K562 (cell line): ENCODE data around the gene AP3B1. TPM values are rescaled to one million over a fixed set of nuclear protein-coding genes. Genes with fewer than 3 reads are reported as not detected.

Source experiments
- ATAC-seq: fragments of 200-7000 bp; cut with Tn5 transposase; 3 replicates; pipeline ENCODE4 v1.9.1; 2020; ENCODE audit warnings: moderate library complexity
- BruUV-seq: library from RNA; stranded (reverse); fragments of 400-500 nt; replicated peaks from 2 replicates; lab custom pipeline; 2021; lab: Mats Ljungman, UMichigan
- CTCF ChIA-PET: fragments of 300-600 bp; formaldehyde crosslinking; extraction: SDS; loops from one replicate; lab custom pipeline; 2021; ENCODE audit warnings: low intra/inter-chr PET ratio; lab: Yijun Ruan, JAX
- POLR2A ChIA-PET: fragments of 300-600, 350-650 bp; sonication (Branson Sonifier 250); formaldehyde crosslinking; extraction: SDS; loops from one replicate; lab custom pipeline; 2021; ENCODE audit warnings: antibody characterized with exemption, inconsistent platforms; lab: Yijun Ruan, JAX
- DNase-seq, 4 experiments: peaks; one replicate each; pipeline versions ENCODE4 v3.0.0 to v3.0.0-alpha.2; 2011 to 2018; ENCODE audit warnings: low spot score in 3 of 4, mixed read lengths in 3 of 4; ENCODE audit errors: extremely low read depth in 1 of 4
- FAIRE-seq: peaks from 2 replicates; lab custom pipeline; 2011; peaks lifted over from hg19 to GRCh38; lab: Jason Lieb, UNC
- H2AFZ ChIP-seq: 2 replicates; pipeline ENCODE4 v1.6.0; 2011; ENCODE audit warnings: low read depth, low read length, control low read depth, inconsistent platforms
- H3K27ac ChIP-seq: fragments of 200-600 bp; 3 replicates; pipeline ENCODE4 v1.8.0; 2011; ENCODE audit warnings: low read depth, mild to moderate bottlenecking, control low read depth, inconsistent platforms, low read length, moderate library complexity, mixed read lengths; ENCODE audit errors: extremely low read depth
- H3K27me3 ChIP-seq, 2 experiments: fragments of 300-600 bp in 1 of 2; 2 replicates in 1 of 2; 3 replicates in 1 of 2; pipeline versions ENCODE4 v1.6.0 to v1.8.0; 2011; ENCODE audit warnings: inconsistent platforms in 2 of 2, low read length in 2 of 2, mild to moderate bottlenecking in 1 of 2, mixed read lengths in 1 of 2, moderate library complexity in 1 of 2; ENCODE audit not compliant: control insufficient read depth in 2 of 2, insufficient read depth in 2 of 2
- H3K36me3 ChIP-seq: fragments of 300-600 bp; 3 replicates; pipeline ENCODE4 v1.8.0; 2011; ENCODE audit warnings: mild to moderate bottlenecking, low read length, inconsistent platforms; ENCODE audit not compliant: control insufficient read depth, insufficient read depth
- H3K4me1 ChIP-seq, 2 experiments: fragments of 200-600 bp in 1 of 2; replicated peaks in 1 of 2; 2 replicates in 1 of 2; 3 replicates in 1 of 2; pipeline versions ENCODE4 v1.5.1 to v1.8.0; 2011; ENCODE audit warnings: inconsistent platforms in 2 of 2, low read length in 2 of 2, mild to moderate bottlenecking in 1 of 2, mixed read lengths in 1 of 2, moderate library complexity in 1 of 2; ENCODE audit not compliant: control insufficient read depth in 2 of 2, insufficient read depth in 2 of 2
- H3K4me2 ChIP-seq: 2 replicates; pipeline ENCODE4 v1.6.1; 2011; ENCODE audit warnings: low read length, control low read depth, inconsistent platforms, mixed read lengths; ENCODE audit not compliant: insufficient read depth
- H3K4me3 ChIP-seq: fragments of 200-600 bp; sonication (generic), shearing (Covaris generic); 2 replicates; pipeline ENCODE4 v1.5.1; 2016; ENCODE audit warnings: control low read depth, inconsistent platforms
- H3K79me2 ChIP-seq: fragments of 200-600 bp; 3 replicates; pipeline ENCODE4 v1.8.0; 2011; ENCODE audit warnings: low read length, inconsistent platforms; ENCODE audit not compliant: control insufficient read depth, insufficient read depth
- H3K9ac ChIP-seq, 2 experiments: 2 replicates each; pipeline versions ENCODE4 v1.6.0 to v1.6.1; 2011; ENCODE audit warnings: low read depth in 2 of 2, low read length in 2 of 2, control low read depth in 1 of 2, inconsistent platforms in 1 of 2, mild to moderate bottlenecking in 1 of 2, mixed read lengths in 1 of 2; ENCODE audit not compliant: insufficient read depth in 1 of 2
- H3K9me1 ChIP-seq: one replicate; pipeline ENCODE4 v1.6.0; 2011; ENCODE audit warnings: inconsistent platforms, mild to moderate bottlenecking, low read length, moderate library complexity; ENCODE audit not compliant: control insufficient read depth, insufficient read depth
- H3K9me3 ChIP-seq: replicated peaks from 2 replicates; pipeline ENCODE4 v1.5.1; 2011; ENCODE audit warnings: low read depth, low read length, inconsistent platforms; ENCODE audit not compliant: control insufficient read depth, insufficient read depth
- H4K20me1 ChIP-seq: replicated peaks from 2 replicates; pipeline ENCODE4 v1.6.1; 2011; ENCODE audit warnings: low read length, inconsistent platforms, mixed read lengths; ENCODE audit not compliant: control insufficient read depth, insufficient read depth
- ESRRA ChIP-seq: fragments of 450-650 bp; IDR thresholded peaks from 2 replicates; pipeline ENCODE4 v1.6.1; 2014; ENCODE audit warnings: low read depth, mild to moderate bottlenecking, moderate library complexity, borderline replicate concordance
- FIP1L1 ChIP-seq: fragments of 200-400 bp; formaldehyde crosslinking; IDR thresholded peaks from 2 replicates; pipeline ENCODE4 v1.6.1; 2018; ENCODE audit warnings: mild to moderate bottlenecking, low read depth, low read length; ENCODE audit not compliant: poor library complexity, severe bottlenecking
- FOXJ3 ChIP-seq: sonication (generic); formaldehyde crosslinking; IDR thresholded peaks from 2 replicates; pipeline ENCODE4 v1.4.0; 2020; ENCODE audit warnings: mild to moderate bottlenecking, missing genetic modification reagents
- HMGXB4 ChIP-seq: sonication (generic); formaldehyde crosslinking; IDR thresholded peaks from 2 replicates; pipeline ENCODE4 v1.8.1; 2023; ENCODE audit warnings: mild to moderate bottlenecking, missing genetic modification reagents
- KAT2B ChIP-seq: IDR thresholded peaks from one replicate; pipeline ENCODE4 v1.6.1; 2012; ENCODE audit warnings: low read depth, mild to moderate bottlenecking, control low read depth, inconsistent platforms, low read length, moderate library complexity
- RUNX1 ChIP-seq: sonication (generic); IDR thresholded peaks from 2 replicates; pipeline ENCODE4 v1.6.1; 2016; ENCODE audit warnings: antibody characterized with exemption, low read depth
- TFAP4 ChIP-seq: sonication (generic); formaldehyde crosslinking; IDR thresholded peaks from 2 replicates; pipeline ENCODE4 v1.8.0; 2022; ENCODE audit warnings: missing genetic modification reagents, mild to moderate bottlenecking, moderate library complexity, borderline replicate concordance
- ZKSCAN8 ChIP-seq: fragments of 200-800 bp; sonication (Bioruptor generic); IDR thresholded peaks from 2 replicates; pipeline ENCODE4 v1.6.1; 2016; ENCODE audit warnings: missing genetic modification characterization, missing compliant biosample characterization
- ZNF347 ChIP-seq: fragments of 450-650 bp; formaldehyde crosslinking; IDR thresholded peaks from 2 replicates; pipeline ENCODE4 v1.4.0; 2020; ENCODE audit warnings: low read depth, mild to moderate bottlenecking, moderate library complexity
- ZNF57 ChIP-seq: fragments of 450-650 bp; formaldehyde crosslinking; IDR thresholded peaks from 2 replicates; pipeline ENCODE4 v1.4.0; 2020; ENCODE audit warnings: mild to moderate bottlenecking, moderate library complexity
- WGBS: fragments of 100-300 bp; shearing (Covaris generic); methylation state at CpG from one replicate; pipeline ENCODE4 v1.1.6; 2016; ENCODE audit warnings: low coverage, mixed read lengths; ENCODE audit not compliant: insufficient coverage; ENCODE audit errors: missing lambda C conversion rate; 5-methylcytosine and 5-hydroxymethylcytosine counted together
- in situ Hi-C: fragments of 300-500 bp; cut with MboI; formaldehyde crosslinking; loops from 4 replicates; pipeline ENCODE4 v1.15.0; 2018; ENCODE audit warnings: inconsistent platforms, mixed read lengths
- intact Hi-C: fragments of 100-400 bp; cut with micrococcal nuclease; formaldehyde crosslinking; loops from 2 replicates; pipeline ENCODE4 v1.14.2; 2022
- polyA plus RNA-seq, 8 experiments: library from polyadenylated mRNA; depleted of rRNA in 4 of 8; stranded (reverse) in 5 of 8; unstranded in 3 of 8; fragments of >200 nt; fragmentation: Nextera tagmentation in 2 of 8; fragmentation: Illumina TruSeq in 1 of 8; extraction: Ambion mirVana in 2 of 8; extraction: Trizol in 1 of 8; gene quantifications; 2 replicates each; pipeline versions ENCODE4 v1.2.1 to v1.2.3, GENCODE V29; 2011 to 2014; ENCODE audit warnings: inconsistent platforms in 1 of 8, missing spikeins in 1 of 8
- total RNA-seq, 7 experiments: library from RNA; depleted of rRNA in 6 of 7; stranded (reverse); fragments of >200 nt in 6 of 7; fragmentation: Illumina TruSeq in 2 of 7; extraction: Trizol in 2 of 7; gene quantifications; 2 replicates each; pipeline versions ENCODE4 v1.2.1 to v1.2.3, GENCODE V29; 2011 to 2021; ENCODE audit warnings: low replicate concordance in 1 of 7

Gene AP3B1
- total and polyA plus RNA-seq, 9 of the 15 experiments (the other 6 are each of a cell fraction or from before 2014, with no cell fraction given): 21.1 to 61.8 (median 42.2) TPM

GRCh38 chr5:77999399-77999798 lies 295.1 kb downstream of the AP3B1 start:
- no peak overlapping the region for H3K9ac ChIP-seq
- FAIRE-seq: no peak
- H3K4me1 ChIP-seq: no peaks in the 10 kb centered on the region
- no TSS peak for BruUV-seq
- H2AFZ ChIP-seq: no peak overlapping the region
- no peak for ATAC-seq
- no peaks in the 10 kb centered on the region for H3K27me3 ChIP-seq
- H3K27ac ChIP-seq: no peak overlapping the region
- CTCF ChIA-PET: no interaction called here
- no peaks in the 10 kb centered on the region for H3K9me3 ChIP-seq
- in situ Hi-C loops (no loop called here), intact Hi-C loops (no loop called here)
- no peaks in the 10 kb centered on the region for H3K9me1 ChIP-seq
- H4K20me1 ChIP-seq: no peaks in the 10 kb centered on the region
- no peak overlapping the region for H3K4me3 ChIP-seq
- DNase-seq: no peak
- no peak for TF ChIP-seq ZNF57 (CRISPR knock-in tag)
- TF ChIP-seq FIP1L1: no peak
- no peak for TF ChIP-seq RUNX1
- TF ChIP-seq ZNF347: no peak
- TF ChIP-seq ESRRA: no peak
- no peak for TF ChIP-seq TFAP4 (CRISPR knock-in tag)
- TF ChIP-seq ZKSCAN8 (CRISPR knock-in tag): no peak
- TF ChIP-seq FOXJ3 (CRISPR knock-in tag): no peak
- no peak for TF ChIP-seq KAT2B
- TF ChIP-seq HMGXB4 (CRISPR knock-in tag): no peak
- 93% methylated on average over 7 of the region's 7 CpGs for WGBS
- no peaks in the 10 kb centered on the region for H3K79me2 ChIP-seq
- peaks cover 7% of the 10 kb centered on the region; the same call in 1 of the 3 replicates for H3K36me3 ChIP-seq
- no peak overlapping the region for H3K4me2 ChIP-seq
- POLR2A ChIA-PET: no interaction called here
